ENCODE results near the gene PIP4K2C.

PIP4K2C gene

DNA sequence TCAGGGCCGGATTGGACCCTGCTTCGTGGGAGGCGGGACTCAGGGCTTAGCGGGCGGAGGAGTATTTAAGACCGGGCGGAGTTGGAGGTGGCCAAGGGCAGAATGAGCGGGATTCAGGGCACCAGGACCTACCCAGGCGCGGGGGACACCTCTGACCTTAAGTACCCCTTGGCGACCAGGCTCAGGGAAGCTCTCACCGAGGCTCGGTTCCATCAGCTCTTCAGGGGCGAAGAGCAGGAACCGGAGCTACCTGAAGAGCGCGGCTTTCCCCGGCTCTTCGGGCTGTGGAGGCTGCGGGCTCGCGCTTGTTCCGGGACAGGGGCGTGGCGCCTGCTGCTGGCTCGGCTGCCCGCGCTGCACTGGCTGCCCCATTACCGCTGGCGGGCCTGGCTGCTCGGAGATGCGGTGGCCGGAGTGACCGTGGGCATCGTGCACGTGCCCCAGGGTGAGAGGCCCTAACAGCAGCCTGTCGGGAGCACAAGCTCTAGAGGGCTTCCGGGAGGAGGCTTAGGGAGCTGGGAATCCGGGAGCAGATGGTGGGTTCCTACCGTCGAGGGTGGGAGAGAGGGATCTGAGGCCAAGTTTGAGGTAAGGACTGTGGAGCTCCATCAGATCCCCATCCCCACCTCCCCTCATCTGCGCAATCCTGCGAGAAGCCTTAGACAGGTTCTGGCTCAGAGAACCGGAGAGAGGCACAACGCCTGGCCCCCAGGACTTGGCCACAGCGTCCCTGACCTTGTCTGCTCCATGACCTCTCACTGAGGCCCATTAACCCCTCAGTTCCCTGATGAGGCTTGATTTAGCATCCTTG is 28.6 kb downstream of the PIP4K2C start:
- Histone ChIP-seq H2AFZ (ENCODE audit: low read depth, low read length) (no peak overlapping the region), H3K9ac (ENCODE audit: low read depth, low read length) (no peak overlapping the region), H3K4me3 (ENCODE audit: low read depth in 1 of 2, low read length in 2 of 2) (no peak overlapping the region), H4K20me1 (ENCODE audit: insufficient read depth, low read length) (peaks cover 3% of the 10 kb centered on the region; the same call in 1 of the 2 replicates), H3K4me1 (ENCODE audit: insufficient read depth, low read length) (no peaks in the 10 kb centered on the region), H3K79me2 (ENCODE audit: insufficient read depth, low read length) (no peaks in the 10 kb centered on the region), H3K4me2 (ENCODE audit: insufficient read depth, low read length) (no peak overlapping the region), H3K36me3 (ENCODE audit: insufficient read depth, low read length) (no peaks in the 10 kb centered on the region), H3K27me3 (ENCODE audit: insufficient read depth, low read length, poor library complexity) (peaks cover 35% of the 10 kb centered on the region), H3K9me3 (ENCODE audit: insufficient read depth, low read length, severe bottlenecking) (no peaks in the 10 kb centered on the region), H3K27ac (ENCODE audit: low read length) (no peak overlapping the region)
- TF ChIP-seq, protein P1, sequence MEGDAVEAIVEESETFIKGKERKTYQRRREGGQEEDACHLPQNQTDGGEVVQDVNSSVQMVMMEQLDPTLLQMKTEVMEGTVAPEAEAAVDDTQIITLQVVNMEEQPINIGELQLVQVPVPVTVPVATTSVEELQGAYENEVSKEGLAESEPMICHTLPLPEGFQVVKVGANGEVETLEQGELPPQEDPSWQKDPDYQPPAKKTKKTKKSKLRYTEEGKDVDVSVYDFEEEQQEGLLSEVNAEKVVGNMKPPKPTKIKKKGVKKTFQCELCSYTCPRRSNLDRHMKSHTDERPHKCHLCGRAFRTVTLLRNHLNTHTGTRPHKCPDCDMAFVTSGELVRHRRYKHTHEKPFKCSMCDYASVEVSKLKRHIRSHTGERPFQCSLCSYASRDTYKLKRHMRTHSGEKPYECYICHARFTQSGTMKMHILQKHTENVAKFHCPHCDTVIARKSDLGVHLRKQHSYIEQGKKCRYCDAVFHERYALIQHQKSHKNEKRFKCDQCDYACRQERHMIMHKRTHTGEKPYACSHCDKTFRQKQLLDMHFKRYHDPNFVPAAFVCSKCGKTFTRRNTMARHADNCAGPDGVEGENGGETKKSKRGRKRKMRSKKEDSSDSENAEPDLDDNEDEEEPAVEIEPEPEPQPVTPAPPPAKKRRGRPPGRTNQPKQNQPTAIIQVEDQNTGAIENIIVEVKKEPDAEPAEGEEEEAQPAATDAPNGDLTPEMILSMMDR (IDR thresholded peaks at IDR 0.05; ENCODE audit: borderline replicate concordance, extremely low read depth, low read length, poor library complexity, severe bottlenecking): no peak
- TF ChIP-seq EZH2 (IDR thresholded peaks at IDR 0.05; ENCODE audit: borderline replicate concordance, low read depth, low read length, severe bottlenecking): no peak
- DNase-seq (no peak), ATAC-seq (ENCODE audit: insufficient read depth, low read depth) (no peak)

DNA sequence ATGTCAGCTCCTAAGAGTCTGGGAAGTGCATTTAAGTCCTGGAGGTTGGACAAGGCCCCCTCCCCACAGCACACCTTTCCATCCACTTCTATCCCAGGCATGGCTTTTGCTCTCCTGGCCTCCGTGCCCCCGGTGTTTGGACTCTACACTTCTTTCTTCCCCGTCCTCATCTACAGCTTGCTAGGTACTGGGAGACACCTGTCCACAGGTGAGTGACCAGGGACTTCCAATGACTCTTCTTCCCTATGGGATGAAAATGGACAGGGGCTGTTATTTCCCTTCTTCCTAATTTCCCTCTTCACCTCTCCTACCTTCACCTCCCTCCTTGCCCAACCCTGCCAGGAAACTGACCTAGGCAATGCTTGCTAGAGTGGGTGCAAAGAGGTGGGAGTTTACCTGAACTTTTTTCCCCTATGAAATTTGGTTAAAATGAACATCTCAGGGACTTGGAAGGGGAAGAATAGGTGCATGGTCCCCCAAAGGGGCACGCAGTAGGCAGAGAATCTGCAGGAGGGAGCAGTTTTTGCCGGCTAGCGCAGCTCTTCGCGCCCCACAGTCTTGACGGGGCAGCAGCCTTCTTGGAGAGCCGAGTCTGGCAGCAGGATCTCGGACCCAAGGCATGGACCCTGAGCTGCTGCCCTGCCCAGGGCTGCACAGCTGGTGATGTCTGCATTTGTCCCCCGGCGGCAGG is 29.4 kb downstream of the PIP4K2C start:
- no peak for ATAC-seq (ENCODE audit: insufficient read depth, low read depth)
- H4K20me1 ChIP-seq (ENCODE audit: insufficient read depth, low read length): peaks cover 3% of the 10 kb centered on the region; the same call in 1 of the 2 replicates
- DNase-seq: no peak
- H3K4me1 ChIP-seq (ENCODE audit: insufficient read depth, low read length): no peaks in the 10 kb centered on the region
- no peaks in the 10 kb centered on the region for H3K36me3 ChIP-seq (ENCODE audit: insufficient read depth, low read length)
- TF ChIP-seq, protein P1 (IDR thresholded peaks at IDR 0.05; ENCODE audit: borderline replicate concordance, extremely low read depth, low read length, poor library complexity, severe bottlenecking): no peak
- no peak for TF ChIP-seq EZH2 (IDR thresholded peaks at IDR 0.05; ENCODE audit: borderline replicate concordance, low read depth, low read length, severe bottlenecking)
- H2AFZ ChIP-seq (ENCODE audit: low read depth, low read length): no peak overlapping the region
- H3K27me3 ChIP-seq (ENCODE audit: insufficient read depth, low read length, poor library complexity): peaks cover 28% of the 10 kb centered on the region
- H3K4me2 ChIP-seq (ENCODE audit: insufficient read depth, low read length): no peak overlapping the region
- H3K4me3 ChIP-seq (ENCODE audit: low read depth in 1 of 2, low read length in 2 of 2): no peak overlapping the region
- H3K27ac ChIP-seq (ENCODE audit: low read length): no peak overlapping the region
- H3K9me3 ChIP-seq (ENCODE audit: insufficient read depth, low read length, severe bottlenecking): no peaks in the 10 kb centered on the region
- no peak overlapping the region for H3K9ac ChIP-seq (ENCODE audit: low read depth, low read length)
- no peaks in the 10 kb centered on the region for H3K79me2 ChIP-seq (ENCODE audit: insufficient read depth, low read length)

DNA sequence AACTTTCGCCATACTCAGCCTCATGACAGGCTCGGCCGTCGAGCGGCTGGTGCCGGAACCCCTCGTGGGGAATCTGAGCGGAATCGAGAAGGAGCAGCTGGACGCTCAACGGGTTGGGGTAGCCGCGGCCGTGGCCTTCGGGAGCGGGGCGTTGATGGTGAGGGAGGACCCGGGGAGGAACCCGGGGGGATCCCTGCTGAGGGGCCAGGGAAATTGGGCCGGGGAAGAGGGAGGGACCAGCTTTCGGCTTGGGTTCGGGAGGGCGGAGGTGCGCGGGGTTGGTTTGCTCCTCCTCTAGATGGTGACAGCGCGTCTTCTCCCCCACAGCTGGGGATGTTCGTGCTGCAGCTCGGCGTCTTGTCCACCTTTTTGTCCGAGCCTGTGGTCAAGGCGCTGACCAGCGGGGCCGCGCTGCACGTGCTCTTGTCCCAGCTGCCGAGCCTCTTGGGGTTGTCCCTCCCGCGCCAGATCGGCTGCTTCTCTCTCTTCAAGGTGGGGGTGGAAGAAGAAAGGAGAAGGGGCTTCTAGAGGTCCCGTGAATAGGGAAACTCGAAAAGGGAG is 30.0 kb downstream of the PIP4K2C start:
- H3K9me3 ChIP-seq (ENCODE audit: insufficient read depth, low read length, severe bottlenecking): no peaks in the 10 kb centered on the region
- H3K79me2 ChIP-seq (ENCODE audit: insufficient read depth, low read length): no peaks in the 10 kb centered on the region
- H3K4me2 ChIP-seq (ENCODE audit: insufficient read depth, low read length): no peak overlapping the region
- TF ChIP-seq, protein P1 (IDR thresholded peaks at IDR 0.05; ENCODE audit: borderline replicate concordance, extremely low read depth, low read length, poor library complexity, severe bottlenecking): no peak
- no peak for TF ChIP-seq EZH2 (IDR thresholded peaks at IDR 0.05; ENCODE audit: borderline replicate concordance, low read depth, low read length, severe bottlenecking)
- peaks cover 23% of the 10 kb centered on the region for H3K27me3 ChIP-seq (ENCODE audit: insufficient read depth, low read length, poor library complexity)
- ATAC-seq (ENCODE audit: insufficient read depth, low read depth) (no peak), DNase-seq (no peak)
- H3K4me1 ChIP-seq (ENCODE audit: insufficient read depth, low read length): no peaks in the 10 kb centered on the region
- H4K20me1 ChIP-seq (ENCODE audit: insufficient read depth, low read length): peaks cover 3% of the 10 kb centered on the region; the same call in 1 of the 2 replicates
- H3K4me3 ChIP-seq (ENCODE audit: low read depth in 1 of 2, low read length in 2 of 2): no peak overlapping the region
- H3K27ac ChIP-seq (ENCODE audit: low read length): no peak overlapping the region
- no peak overlapping the region for H3K9ac ChIP-seq (ENCODE audit: low read depth, low read length)
- no peaks in the 10 kb centered on the region for H3K36me3 ChIP-seq (ENCODE audit: insufficient read depth, low read length)
- H2AFZ ChIP-seq (ENCODE audit: low read depth, low read length): no peak overlapping the region
